ENCODE measurements around the gene ADARB1.

ADARB1 gene

GRCh38 chr21:45089964-45090363, 15.6 kb downstream of the ADARB1 start:
- no peak for TF ChIP-seq CTCF (IDR thresholded peaks at IDR 0.05)
- DNase-seq (ENCODE audit: low spot score) = no peak
- H3K4me3 ChIP-seq = no peak overlapping the region
- H3K27ac ChIP-seq = no peak overlapping the region

DNA sequence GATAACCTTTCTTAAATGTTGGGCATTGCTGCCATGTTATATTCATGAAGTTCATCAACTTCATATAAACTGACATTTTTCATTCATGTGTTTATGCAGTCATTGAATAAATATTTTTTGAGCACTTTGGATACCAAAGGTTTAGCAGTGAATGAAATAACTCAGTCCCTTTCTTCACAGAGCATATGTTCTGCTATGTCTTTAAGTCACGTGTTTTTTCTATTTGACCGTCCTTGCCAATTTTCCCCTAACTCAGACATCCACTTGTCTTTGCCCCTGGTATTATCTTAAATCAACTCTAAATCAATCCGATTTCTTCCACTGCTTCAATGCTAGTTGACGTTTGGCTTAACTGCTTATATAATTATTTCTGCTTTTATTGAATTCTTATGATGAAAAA, 16.6 kb downstream of the ADARB1 start:
- no peak for DNase-seq (ENCODE audit: low spot score)
- Histone ChIP-seq H3K4me3 (no peak overlapping the region), H3K27ac (peak overlapping the region in 1 of 2 donors; percentile 14)
- TF ChIP-seq CTCF (IDR thresholded peaks at IDR 0.05) = no peak

- Histone ChIP-seq H3K27ac (peak overlapping the region; percentile 14 to 61), H3K4me3 (no peak overlapping the region)
- no peak for DNase-seq (ENCODE audit: low spot score)
- no peak for TF ChIP-seq CTCF (IDR thresholded peaks at IDR 0.05)
Measured at GRCh38 chr21:45091550-45092322, 17.4 kb downstream of the ADARB1 start.

GRCh38 chr21:45093035-45093532, 18.7 kb downstream of the ADARB1 start:
- Histone ChIP-seq H3K27ac (peak overlapping the region; percentile 10 to 78), H3K4me3 (peak overlapping the region; percentile 50)
- DNase-seq (ENCODE audit: low spot score) = no peak
- no peak for TF ChIP-seq CTCF (IDR thresholded peaks at IDR 0.05)

DNA sequence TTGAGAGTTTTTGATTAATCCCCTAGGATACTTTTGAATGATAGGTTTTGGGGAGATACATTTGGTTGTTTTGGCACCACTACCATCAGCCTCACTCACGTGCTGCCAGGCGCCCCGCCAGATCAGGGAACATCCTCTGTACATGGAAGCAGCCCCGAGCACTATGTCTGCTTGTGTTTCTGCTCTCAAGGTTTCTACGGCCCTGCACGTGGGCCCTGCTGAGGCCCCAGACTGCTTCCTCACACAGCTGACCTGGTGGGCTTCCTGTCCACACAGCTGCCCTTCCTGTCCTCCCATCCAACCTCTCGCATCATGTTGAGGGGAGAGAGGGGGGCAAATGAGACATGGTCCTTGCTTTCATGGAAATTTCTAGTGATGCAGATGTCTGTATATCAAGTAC, 20.0 kb downstream of the ADARB1 start:
- peak overlapping the region in 1 of 2 donors; percentile 26 for H3K27ac ChIP-seq
- no peak for DNase-seq (ENCODE audit: low spot score)
- TF ChIP-seq CTCF (IDR thresholded peaks at IDR 0.05) = no peak
- H3K4me3 ChIP-seq = no peak overlapping the region

DNA sequence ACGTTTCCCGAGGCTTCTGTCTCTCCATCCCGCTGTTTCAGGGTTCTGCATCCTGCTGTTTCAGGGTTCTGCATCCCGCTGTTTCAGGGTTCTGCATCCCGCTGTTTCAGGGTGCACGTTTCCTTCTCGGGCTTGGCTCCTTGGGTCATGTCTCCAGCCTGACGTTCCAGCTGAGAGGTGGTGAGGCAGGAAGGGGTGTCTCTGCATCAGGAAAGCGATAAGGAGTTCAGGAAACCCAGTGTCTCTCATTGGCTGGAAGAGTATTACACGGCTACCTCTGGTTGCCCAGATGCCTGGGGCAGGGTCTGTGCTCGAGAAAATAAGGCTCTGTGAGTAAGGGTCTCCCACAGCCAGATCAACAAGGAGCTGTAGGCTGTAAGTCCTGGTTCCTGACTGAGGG, 21.1 kb downstream of the ADARB1 start:
- TF ChIP-seq CTCF (IDR thresholded peaks at IDR 0.05) = no peak
- H3K4me3 ChIP-seq = no peak overlapping the region
- H3K27ac ChIP-seq = peak overlapping the region in 1 of 2 donors; percentile 42

DNA sequence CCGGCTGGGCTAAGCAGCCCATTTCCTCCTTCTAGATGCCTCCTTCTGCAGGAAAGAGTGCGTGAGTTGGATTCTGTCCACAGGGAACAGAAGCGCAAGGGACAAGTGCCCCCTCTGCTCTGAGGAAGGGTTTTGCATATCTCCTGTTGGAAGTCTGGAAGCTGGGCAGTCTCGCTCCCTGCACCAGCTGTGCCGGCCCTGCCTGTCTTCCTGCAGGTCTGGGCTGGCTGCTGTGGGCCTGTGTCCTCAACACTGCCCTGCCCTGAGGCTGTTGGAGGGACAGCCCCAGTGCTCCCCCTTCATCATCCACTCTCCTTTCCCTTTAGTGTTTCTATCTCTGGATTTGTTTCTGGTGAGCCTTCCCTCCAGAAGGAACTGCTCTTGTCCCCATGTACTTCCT, 21.8 kb downstream of the ADARB1 start:
- H3K27ac ChIP-seq = peak overlapping the region in 1 of 2 donors; percentile 42
- no peak for TF ChIP-seq CTCF (IDR thresholded peaks at IDR 0.05)
- no peak for DNase-seq (ENCODE audit: low spot score)
- H3K4me3 ChIP-seq = peak overlapping the region; percentile 30

More for the DNA sequence above, 21.1 kb downstream of the ADARB1 start:
- no peak for DNase-seq (ENCODE audit: low spot score)
